GM12872 (cell line): ENCODE results near the gene PKP4.

Experiments used
- CTCF ChIP-seq: IDR thresholded peaks from 3 replicates; pipeline ENCODE4 v1.5.1; 2011; ENCODE audit warnings: low read depth, mild to moderate bottlenecking, low read length, moderate library complexity; ENCODE audit not compliant: insufficient read depth

PKP4 gene

GRCh38 chr2:158498749-158499136 is 42.0 kb downstream of the PKP4 start:
- no peak for TF ChIP-seq CTCF

GRCh38 chr2:158499383-158499782 is 42.6 kb downstream of the PKP4 start:
- no peak for TF ChIP-seq CTCF

GRCh38 chr2:158500333-158500732 is 43.6 kb downstream of the PKP4 start:
- TF ChIP-seq CTCF: no peak

- no peak for TF ChIP-seq CTCF
Observed at GRCh38 chr2:158501301-158501700, 44.5 kb downstream of the PKP4 start.

GRCh38 chr2:158502974-158503373 is 46.2 kb downstream of the PKP4 start:
- no peak for TF ChIP-seq CTCF

- no peak for TF ChIP-seq CTCF
Observed at GRCh38 chr2:158504088-158504487, 47.3 kb downstream of the PKP4 start.

GRCh38 chr2:158505448-158505934 is 48.7 kb downstream of the PKP4 start:
- no peak for TF ChIP-seq CTCF

GRCh38 chr2:158507141-158507540 is 50.4 kb downstream of the PKP4 start:
- TF ChIP-seq CTCF: no peak
